ENCODE data around the gene FAM120C. TPM values are rescaled to one million over a fixed set of nuclear protein-coding genes. Genes with fewer than 3 reads are reported as not detected.
A peak's percentile ranks its signal among the peaks of the same experiment; 100 is the strongest.

FAM120C gene
- total RNA-seq, 1 experiment from 2014 or later: 10.6 TPM

DNA sequence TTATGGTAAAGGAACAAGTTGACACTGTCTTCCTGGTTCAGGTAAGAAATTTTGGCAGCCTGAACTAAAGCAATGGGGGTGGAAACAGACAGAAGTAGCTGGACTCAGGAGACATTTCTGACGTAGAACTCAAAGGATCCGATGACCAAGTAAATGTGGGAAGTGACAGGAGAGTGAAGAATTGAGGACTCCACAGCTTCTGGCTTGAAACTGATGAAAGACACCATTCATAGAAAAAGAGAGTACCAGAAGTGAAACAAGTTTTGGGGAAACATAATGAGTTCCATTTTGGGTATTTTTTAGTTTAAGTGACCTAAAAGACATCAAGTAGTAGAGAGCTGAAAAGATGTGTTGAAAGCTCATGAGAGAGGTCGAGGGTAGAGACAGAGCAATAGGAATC, 5.7 kb downstream of the FAM120C start:
- no peaks in the 10 kb centered on the region for H3K27me3 Mint-ChIP-seq (ENCODE audit: low read depth)
- ChIA-PET POLR2A (no interaction called here), CTCF (no interaction called here)
- H3K9me3 Mint-ChIP-seq: no peaks in the 10 kb centered on the region
- TF ChIP-seq, protein P1, sequence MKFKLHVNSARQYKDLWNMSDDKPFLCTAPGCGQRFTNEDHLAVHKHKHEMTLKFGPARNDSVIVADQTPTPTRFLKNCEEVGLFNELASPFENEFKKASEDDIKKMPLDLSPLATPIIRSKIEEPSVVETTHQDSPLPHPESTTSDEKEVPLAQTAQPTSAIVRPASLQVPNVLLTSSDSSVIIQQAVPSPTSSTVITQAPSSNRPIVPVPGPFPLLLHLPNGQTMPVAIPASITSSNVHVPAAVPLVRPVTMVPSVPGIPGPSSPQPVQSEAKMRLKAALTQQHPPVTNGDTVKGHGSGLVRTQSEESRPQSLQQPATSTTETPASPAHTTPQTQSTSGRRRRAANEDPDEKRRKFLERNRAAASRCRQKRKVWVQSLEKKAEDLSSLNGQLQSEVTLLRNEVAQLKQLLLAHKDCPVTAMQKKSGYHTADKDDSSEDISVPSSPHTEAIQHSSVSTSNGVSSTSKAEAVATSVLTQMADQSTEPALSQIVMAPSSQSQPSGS (CRISPR knock-in tag; IDR thresholded peaks at IDR 0.05; ENCODE audit: borderline replicate concordance, low read depth): no peak
- TF ChIP-seq, protein P2, sequence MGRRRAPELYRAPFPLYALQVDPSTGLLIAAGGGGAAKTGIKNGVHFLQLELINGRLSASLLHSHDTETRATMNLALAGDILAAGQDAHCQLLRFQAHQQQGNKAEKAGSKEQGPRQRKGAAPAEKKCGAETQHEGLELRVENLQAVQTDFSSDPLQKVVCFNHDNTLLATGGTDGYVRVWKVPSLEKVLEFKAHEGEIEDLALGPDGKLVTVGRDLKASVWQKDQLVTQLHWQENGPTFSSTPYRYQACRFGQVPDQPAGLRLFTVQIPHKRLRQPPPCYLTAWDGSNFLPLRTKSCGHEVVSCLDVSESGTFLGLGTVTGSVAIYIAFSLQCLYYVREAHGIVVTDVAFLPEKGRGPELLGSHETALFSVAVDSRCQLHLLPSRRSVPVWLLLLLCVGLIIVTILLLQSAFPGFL (CRISPR knock-in tag; IDR thresholded peaks at IDR 0.05; ENCODE audit: borderline replicate concordance): no peak
- TF ChIP-seq FOXK1 (CRISPR knock-in tag; IDR thresholded peaks at IDR 0.05) (no peak), NFE2L1 (CRISPR knock-in tag; IDR thresholded peaks at IDR 0.05) (no peak), CREM (CRISPR knock-in tag; IDR thresholded peaks at IDR 0.05) (no peak), ZNF219 (CRISPR knock-in tag; IDR thresholded peaks at IDR 0.05; ENCODE audit: borderline replicate concordance) (no peak)
- TF ChIP-seq, protein P3, sequence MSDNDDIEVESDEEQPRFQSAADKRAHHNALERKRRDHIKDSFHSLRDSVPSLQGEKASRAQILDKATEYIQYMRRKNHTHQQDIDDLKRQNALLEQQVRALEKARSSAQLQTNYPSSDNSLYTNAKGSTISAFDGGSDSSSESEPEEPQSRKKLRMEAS (CRISPR knock-in tag; IDR thresholded peaks at IDR 0.05): no peak
- DNase-seq (ENCODE audit: low spot score): no peak
- no peak for ATAC-seq
- H3K27ac Mint-ChIP-seq: peak overlapping the region; percentile 15; the same call in 1 of the 2 replicates
- H3K4me1 Mint-ChIP-seq: peaks cover 31% of the 10 kb centered on the region
- H3K36me3 Mint-ChIP-seq: peaks cover 23% of the 10 kb centered on the region
- no peak overlapping the region for H3K4me3 Mint-ChIP-seq

- H3K4me3 Mint-ChIP-seq: no peak overlapping the region
- ChIA-PET CTCF (no interaction called here), POLR2A (no interaction called here)
- no peaks in the 10 kb centered on the region for H3K9me3 Mint-ChIP-seq
- H3K27me3 Mint-ChIP-seq (ENCODE audit: low read depth): no peaks in the 10 kb centered on the region
- no peaks in the 10 kb centered on the region for H3K4me1 Mint-ChIP-seq
- H3K36me3 Mint-ChIP-seq: peaks cover 23% of the 10 kb centered on the region
- DNase-seq (ENCODE audit: low spot score) (no peak), ATAC-seq (no peak)
- no peak overlapping the region for H3K27ac Mint-ChIP-seq
- no peak for TF ChIP-seq ZNF121 (CRISPR knock-in tag; IDR thresholded peaks at IDR 0.05)
- TF ChIP-seq ZNF263 (CRISPR knock-in tag; IDR thresholded peaks at IDR 0.05; ENCODE audit: low read depth): no peak
- TF ChIP-seq ZBTB21 (CRISPR knock-in tag; IDR thresholded peaks at IDR 0.05; ENCODE audit: borderline replicate concordance): no peak
- TF ChIP-seq FOXK1 (CRISPR knock-in tag; IDR thresholded peaks at IDR 0.05): no peak
- no peak for TF ChIP-seq ZNF138 (CRISPR knock-in tag; conservative IDR thresholded peaks at IDR 0.05)
- TF ChIP-seq, protein P4, sequence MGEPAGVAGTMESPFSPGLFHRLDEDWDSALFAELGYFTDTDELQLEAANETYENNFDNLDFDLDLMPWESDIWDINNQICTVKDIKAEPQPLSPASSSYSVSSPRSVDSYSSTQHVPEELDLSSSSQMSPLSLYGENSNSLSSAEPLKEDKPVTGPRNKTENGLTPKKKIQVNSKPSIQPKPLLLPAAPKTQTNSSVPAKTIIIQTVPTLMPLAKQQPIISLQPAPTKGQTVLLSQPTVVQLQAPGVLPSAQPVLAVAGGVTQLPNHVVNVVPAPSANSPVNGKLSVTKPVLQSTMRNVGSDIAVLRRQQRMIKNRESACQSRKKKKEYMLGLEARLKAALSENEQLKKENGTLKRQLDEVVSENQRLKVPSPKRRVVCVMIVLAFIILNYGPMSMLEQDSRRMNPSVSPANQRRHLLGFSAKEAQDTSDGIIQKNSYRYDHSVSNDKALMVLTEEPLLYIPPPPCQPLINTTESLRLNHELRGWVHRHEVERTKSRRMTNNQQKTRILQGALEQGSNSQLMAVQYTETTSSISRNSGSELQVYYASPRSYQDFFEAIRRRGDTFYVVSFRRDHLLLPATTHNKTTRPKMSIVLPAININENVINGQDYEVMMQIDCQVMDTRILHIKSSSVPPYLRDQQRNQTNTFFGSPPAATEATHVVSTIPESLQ (CRISPR knock-in tag; IDR thresholded peaks at IDR 0.05): no peak
- no peak for TF ChIP-seq FOXJ3 (CRISPR knock-in tag; IDR thresholded peaks at IDR 0.05; ENCODE audit: borderline replicate concordance)
- no peak for TF ChIP-seq NR2C2 (CRISPR knock-in tag; IDR thresholded peaks at IDR 0.05)
- TF ChIP-seq STAT6 (CRISPR knock-in tag; conservative IDR thresholded peaks at IDR 0.05; ENCODE audit: low read depth): no peak
- TF ChIP-seq, protein P5, sequence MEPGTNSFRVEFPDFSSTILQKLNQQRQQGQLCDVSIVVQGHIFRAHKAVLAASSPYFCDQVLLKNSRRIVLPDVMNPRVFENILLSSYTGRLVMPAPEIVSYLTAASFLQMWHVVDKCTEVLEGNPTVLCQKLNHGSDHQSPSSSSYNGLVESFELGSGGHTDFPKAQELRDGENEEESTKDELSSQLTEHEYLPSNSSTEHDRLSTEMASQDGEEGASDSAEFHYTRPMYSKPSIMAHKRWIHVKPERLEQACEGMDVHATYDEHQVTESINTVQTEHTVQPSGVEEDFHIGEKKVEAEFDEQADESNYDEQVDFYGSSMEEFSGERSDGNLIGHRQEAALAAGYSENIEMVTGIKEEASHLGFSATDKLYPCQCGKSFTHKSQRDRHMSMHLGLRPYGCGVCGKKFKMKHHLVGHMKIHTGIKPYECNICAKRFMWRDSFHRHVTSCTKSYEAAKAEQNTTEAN (CRISPR knock-in tag; IDR thresholded peaks at IDR 0.05): no peak
- TF ChIP-seq ZNF671 (CRISPR knock-in tag; IDR thresholded peaks at IDR 0.05): no peak
- no peak for TF ChIP-seq ZNF532 (CRISPR knock-in tag; IDR thresholded peaks at IDR 0.05; ENCODE audit: borderline replicate concordance)
Observed at GRCh38 chrX:54173791-54174190, 9.3 kb downstream of the FAM120C start.
